GM19240 (cell line): Measurements from ENCODE around the gene CDKN2C.

Source experiments
- DNase-seq: peaks from one replicate; pipeline ENCODE4 v3.0.0; 2011; ENCODE audit warnings: low spot score; ENCODE audit not compliant: insufficient read length

CDKN2C gene

GRCh38 chr1:50964863-50965262, 5.2 kb upstream of the CDKN2C start:
- no peak for DNase-seq

- no peak for DNase-seq
Measured at GRCh38 chr1:50966991-50967390, 3.1 kb upstream of the CDKN2C start.

- DNase-seq, result no peak
Measured at GRCh38 chr1:50967416-50968157, 2.5 kb upstream of the CDKN2C start.

GRCh38 chr1:50968158-50968820, 1.8 kb upstream of the CDKN2C start:
- DNase-seq, result no peak

GRCh38 chr1:50968821-50969610, 1.0 kb upstream of the CDKN2C start:
- no peak for DNase-seq

- DNase-seq, result no peak
Measured at GRCh38 chr1:50970509-50970887, 453 bp downstream of the CDKN2C start.

- DNase-seq, result no peak
Measured at GRCh38 chr1:50970931-50971582, 1.0 kb downstream of the CDKN2C start.

GRCh38 chr1:50971748-50972305, 1.8 kb downstream of the CDKN2C start:
- DNase-seq, result no peak

GRCh38 chr1:50972766-50973165, 2.7 kb downstream of the CDKN2C start:
- no peak for DNase-seq

- DNase-seq, result no peak
Measured at GRCh38 chr1:50973255-50973654, 3.2 kb downstream of the CDKN2C start.

- DNase-seq, result no peak
Measured at GRCh38 chr1:50973875-50974617, 4.0 kb downstream of the CDKN2C start.

GRCh38 chr1:50974618-50974935, 4.5 kb downstream of the CDKN2C start:
- no peak for DNase-seq

- DNase-seq, result no peak
Measured at GRCh38 chr1:50975436-50975835, 5.4 kb downstream of the CDKN2C start.

- no peak for DNase-seq
Measured at GRCh38 chr1:50976111-50976889, 6.3 kb downstream of the CDKN2C start.

- no peak for DNase-seq
Measured at GRCh38 chr1:50976890-50977574, 7.0 kb downstream of the CDKN2C start.

- DNase-seq, result no peak
Measured at GRCh38 chr1:50977575-50978143, 7.6 kb downstream of the CDKN2C start.

- no peak for DNase-seq
Measured at GRCh38 chr1:50978144-50978851, 8.3 kb downstream of the CDKN2C start.
